RWPE1 (cell line): ENCODE measurements around the gene SCRN3.

Experiments used
- CTCF ChIA-PET: fragments of 350-600 bp; sonication (Branson Sonifier 250); formaldehyde crosslinking; extraction: SDS; loops from one replicate; lab custom pipeline; 2021; lab: Yijun Ruan, JAX
- POLR2A ChIA-PET: fragments of 400-600 bp; formaldehyde crosslinking; extraction: SDS; loops from one replicate; lab custom pipeline; 2020; ENCODE audit warnings: antibody characterized with exemption; ENCODE audit not compliant: low non-redundant PET; lab: Yijun Ruan, JAX
- DNase-seq: peaks from one replicate; pipeline ENCODE4 v3.0.0; 2012; ENCODE audit warnings: low spot score
- H3K27ac ChIP-seq: fragments of 450-650 bp; 2 replicates; pipeline ENCODE4 v1.5.1; 2017
- CTCF ChIP-seq: fragments of 450-650 bp; conservative IDR thresholded peaks from 2 replicates; pipeline ENCODE4 v1.5.1; 2017; ENCODE audit warnings: low read depth, mild to moderate bottlenecking

The SCRN3 gene

GRCh38 chr2:174461221-174461620 lies 65.7 kb downstream of the SCRN3 start:
- TF ChIP-seq CTCF, result no peak
- ChIA-PET CTCF (interaction anchor here (0.6 to 2.9 kb wide), 3 partner anchors 205 to 234 kb away, joined by 3 to 27 read pairs (median 4); no protein-coding TSS in a partner anchor), POLR2A (no interaction called here)
- DNase-seq, result no peak
- no peak overlapping the region for H3K27ac ChIP-seq

GRCh38 chr2:174465327-174465726 lies 69.8 kb downstream of the SCRN3 start:
- POLR2A ChIA-PET, result no interaction called here
- H3K27ac ChIP-seq, result no peak overlapping the region
- no peak for DNase-seq

GRCh38 chr2:174473796-174474195 lies 78.3 kb downstream of the SCRN3 start:
- no peak for TF ChIP-seq CTCF
- POLR2A ChIA-PET, result no interaction called here
- no peak for DNase-seq
- H3K27ac ChIP-seq, result no peak overlapping the region
- CTCF ChIA-PET, result no interaction called here

More at GRCh38 chr2:174465327-174465726, 69.8 kb downstream of the SCRN3 start:
- no peak for TF ChIP-seq CTCF
- CTCF ChIA-PET, result interaction anchor here (0.7 kb wide), 2 partner anchors 82 to 223 kb away, joined by 3 to 5 read pairs; no protein-coding TSS in a partner anchor

GRCh38 chr2:174477759-174478158 lies 82.2 kb downstream of the SCRN3 start:
- TF ChIP-seq CTCF, result no peak

More at GRCh38 chr2:174477759-174478158, 82.2 kb downstream of the SCRN3 start:
- no peak overlapping the region for H3K27ac ChIP-seq
- ChIA-PET CTCF (no interaction called here), POLR2A (no interaction called here)
- no peak for DNase-seq
